HG03520 (cell line): ENCODE measurements around the gene EME2.

Source experiments
- ATAC-seq: cut with Tn5 transposase; IDR thresholded peaks from one replicate; pipeline ENCODE4 v1.9.1; 2021; ENCODE audit warnings: mild to moderate bottlenecking, moderate library complexity; ENCODE audit not compliant: unreplicated experiment

Gene EME2

DNA sequence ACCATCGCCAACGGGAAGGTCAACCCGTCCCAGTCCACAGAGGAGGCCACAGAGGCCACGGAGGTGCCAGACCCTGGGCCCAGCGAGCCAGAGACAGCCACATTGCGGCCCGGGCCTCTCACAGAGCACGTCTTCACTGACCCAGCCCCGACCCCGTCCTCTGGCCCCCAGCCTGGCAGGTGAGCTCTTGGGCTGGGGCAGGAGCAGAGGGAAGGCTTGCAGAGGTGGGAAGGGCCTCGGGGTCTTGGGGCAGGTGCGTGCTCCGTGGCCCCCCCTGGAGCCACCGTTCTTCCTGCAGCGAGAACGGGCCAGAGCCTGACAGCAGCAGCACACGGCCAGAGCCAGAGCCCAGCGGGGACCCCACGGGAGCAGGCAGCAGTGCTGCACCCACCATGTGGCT lies 6.4 kb upstream of the EME2 start:
- no peak for ATAC-seq

DNA sequence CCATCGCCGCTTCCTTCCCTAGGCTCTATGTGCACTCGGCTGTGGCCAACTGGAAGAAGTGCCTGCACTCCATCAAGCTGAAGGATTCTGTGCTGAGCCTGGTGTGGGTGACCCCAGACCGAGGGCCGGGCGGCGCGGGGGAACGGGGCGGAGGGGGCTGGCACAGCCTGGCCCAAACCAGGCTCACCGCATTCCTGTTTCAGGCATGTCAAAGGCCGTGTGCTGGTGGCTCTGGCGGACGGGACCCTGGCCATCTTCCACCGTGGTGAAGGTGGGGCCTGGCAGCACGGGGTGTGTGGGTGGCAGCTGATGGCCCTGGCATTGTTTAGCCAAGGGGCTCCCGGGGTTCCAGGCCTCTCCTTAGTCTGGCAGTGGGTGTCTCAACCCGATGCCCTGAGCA lies 5.9 kb upstream of the EME2 start:
- ATAC-seq: no peak

- ATAC-seq: no peak
Measured at GRCh38 chr16:1767116-1767994, 5.3 kb upstream of the EME2 start.

DNA sequence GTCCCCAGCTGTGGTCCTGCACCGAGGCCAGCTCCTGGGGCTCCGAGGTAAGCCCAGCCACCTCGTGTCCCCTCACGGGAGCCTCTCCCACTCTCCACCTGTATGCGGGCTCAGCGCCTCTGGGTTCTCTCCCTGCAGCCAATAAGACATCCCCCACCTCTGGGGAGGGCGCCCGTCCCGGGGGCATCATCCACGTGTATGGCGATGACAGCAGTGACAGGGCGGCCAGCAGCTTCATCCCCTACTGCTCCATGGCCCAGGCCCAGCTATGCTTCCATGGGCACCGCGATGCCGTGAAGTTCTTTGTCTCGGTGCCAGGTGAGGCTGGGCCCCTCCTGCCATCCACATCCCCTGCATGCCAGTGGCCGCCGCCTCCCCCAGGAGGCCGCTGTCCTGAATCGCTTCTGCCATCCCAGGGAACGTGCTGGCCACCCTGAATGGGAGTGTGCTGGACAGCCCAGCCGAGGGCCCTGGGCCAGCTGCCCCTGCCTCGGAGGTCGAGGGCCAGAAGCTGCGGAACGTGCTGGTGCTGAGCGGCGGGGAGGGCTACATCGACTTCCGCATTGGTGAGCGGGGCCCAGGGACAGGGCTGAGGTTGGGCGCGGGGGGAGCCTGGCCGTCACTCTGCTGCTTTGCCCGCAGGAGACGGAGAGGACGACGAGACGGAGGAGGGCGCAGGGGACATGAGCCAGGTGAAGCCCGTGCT lies 4.4 kb upstream of the EME2 start:
- no peak for ATAC-seq

DNA sequence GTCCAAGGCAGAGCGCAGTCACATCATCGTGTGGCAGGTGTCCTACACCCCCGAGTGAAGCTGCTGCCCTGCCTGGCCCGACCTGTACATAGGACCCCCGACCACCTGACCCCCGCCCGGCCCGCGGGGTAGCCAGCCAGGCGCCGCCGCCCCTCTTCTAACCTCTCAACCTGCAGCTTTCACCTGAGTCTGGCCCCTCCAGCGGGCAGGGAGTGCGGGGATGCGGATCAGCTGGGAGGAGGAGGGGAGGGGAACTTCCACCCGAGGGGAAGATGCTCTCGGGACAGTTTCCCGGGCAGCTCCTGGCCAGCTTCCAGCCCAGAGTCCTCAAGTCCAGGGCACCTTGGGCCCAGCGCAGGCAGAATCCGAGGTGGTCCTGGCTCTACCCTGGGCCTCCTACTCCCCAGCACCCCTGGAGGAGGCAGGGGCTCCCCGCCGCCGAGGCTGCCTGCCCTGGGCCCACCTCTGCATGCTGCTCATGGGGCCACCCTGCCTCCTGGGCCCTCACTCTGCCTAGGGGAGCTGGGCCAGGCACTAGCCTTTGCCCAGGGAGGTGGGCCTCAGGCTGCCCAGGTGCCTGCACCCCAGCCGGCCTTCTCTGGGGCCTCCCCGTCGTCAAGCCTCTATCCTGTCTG lies 3.7 kb upstream of the EME2 start:
- ATAC-seq: no peak

GRCh38 chr16:1769402-1770300 lies 3.0 kb upstream of the EME2 start:
- no peak for ATAC-seq

GRCh38 chr16:1770328-1771187 lies 2.1 kb upstream of the EME2 start:
- ATAC-seq: no peak

- no peak for ATAC-seq
Measured at GRCh38 chr16:1771188-1771863, 1.3 kb upstream of the EME2 start, which contains the start of gene NME3. NME3 (minus strand) TSS chr16:1771543; CDS start chr16:1771534, 9 bp downstream.

- ATAC-seq: no peak
Measured at GRCh38 chr16:1771864-1772361, 697 bp upstream of the EME2 start.

- ATAC-seq: no peak
Measured at GRCh38 chr16:1772908-1773702, 495 bp downstream of the EME2 start, which contains the start of gene MRPS34. MRPS34 (minus strand) TSS chr16:1773134; CDS start chr16:1773119, 15 bp downstream.

- ATAC-seq: no peak
Measured at GRCh38 chr16:1773703-1774447, 1.3 kb downstream of the EME2 start.

DNA sequence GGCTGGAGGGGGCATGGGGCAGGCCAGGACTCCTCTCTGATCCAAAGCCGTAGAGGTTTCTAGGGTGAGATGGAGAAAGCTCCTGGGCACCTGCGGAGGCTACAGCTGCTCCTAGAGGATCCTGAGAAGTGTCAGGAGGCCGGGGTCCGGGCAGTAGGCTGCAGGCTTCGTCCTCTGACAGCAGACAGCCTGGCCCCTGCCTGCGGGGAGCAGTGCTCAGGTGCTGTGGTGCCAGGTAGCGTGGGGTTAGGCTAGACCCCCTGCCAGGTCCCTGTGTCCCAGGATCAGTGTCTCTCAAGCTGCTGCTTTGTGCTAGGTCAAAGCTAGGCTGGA lies 1.8 kb downstream of the EME2 start:
- ATAC-seq: no peak

DNA sequence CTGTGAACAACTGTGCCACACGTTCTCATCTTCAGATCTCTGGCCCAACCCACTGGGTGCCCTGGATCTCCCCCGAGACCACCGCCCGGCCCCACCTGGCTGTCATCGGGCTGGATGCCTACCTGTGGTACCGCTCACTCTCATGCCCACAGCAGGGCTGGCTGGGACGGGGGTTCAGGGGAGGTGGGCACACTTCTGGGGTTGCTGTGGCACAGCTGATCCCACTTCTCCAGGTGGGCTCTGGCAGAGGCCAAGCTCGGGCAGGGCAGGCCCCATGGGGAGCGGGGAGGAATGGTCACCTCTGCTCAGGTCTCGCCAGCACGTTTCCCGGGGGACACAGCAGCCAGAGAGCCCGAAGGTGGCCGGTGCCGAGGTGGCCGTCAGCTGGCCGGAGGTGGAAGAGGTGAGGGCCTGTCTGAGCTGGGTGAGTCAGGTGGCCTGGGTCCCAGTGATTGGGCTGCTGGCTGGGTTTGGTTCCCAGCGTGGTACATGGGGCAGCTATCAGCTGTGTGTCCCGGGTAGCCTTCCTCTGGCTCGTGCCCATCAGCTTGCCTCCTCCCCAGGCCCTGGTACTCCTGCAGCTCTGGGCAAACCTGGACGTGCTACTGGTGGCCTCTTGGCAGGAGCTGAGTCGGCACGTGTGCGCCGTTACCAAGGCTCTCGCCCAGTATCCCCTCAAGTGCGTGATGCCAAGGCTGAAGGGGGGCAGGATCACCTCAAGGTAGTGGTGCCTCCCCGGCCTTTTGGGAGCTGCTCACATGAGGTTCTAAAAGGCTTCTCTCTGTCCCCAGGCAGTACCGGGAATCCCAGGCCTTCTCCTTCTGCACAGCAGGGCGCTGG lies 2.6 kb downstream of the EME2 start:
- ATAC-seq: no peak

DNA sequence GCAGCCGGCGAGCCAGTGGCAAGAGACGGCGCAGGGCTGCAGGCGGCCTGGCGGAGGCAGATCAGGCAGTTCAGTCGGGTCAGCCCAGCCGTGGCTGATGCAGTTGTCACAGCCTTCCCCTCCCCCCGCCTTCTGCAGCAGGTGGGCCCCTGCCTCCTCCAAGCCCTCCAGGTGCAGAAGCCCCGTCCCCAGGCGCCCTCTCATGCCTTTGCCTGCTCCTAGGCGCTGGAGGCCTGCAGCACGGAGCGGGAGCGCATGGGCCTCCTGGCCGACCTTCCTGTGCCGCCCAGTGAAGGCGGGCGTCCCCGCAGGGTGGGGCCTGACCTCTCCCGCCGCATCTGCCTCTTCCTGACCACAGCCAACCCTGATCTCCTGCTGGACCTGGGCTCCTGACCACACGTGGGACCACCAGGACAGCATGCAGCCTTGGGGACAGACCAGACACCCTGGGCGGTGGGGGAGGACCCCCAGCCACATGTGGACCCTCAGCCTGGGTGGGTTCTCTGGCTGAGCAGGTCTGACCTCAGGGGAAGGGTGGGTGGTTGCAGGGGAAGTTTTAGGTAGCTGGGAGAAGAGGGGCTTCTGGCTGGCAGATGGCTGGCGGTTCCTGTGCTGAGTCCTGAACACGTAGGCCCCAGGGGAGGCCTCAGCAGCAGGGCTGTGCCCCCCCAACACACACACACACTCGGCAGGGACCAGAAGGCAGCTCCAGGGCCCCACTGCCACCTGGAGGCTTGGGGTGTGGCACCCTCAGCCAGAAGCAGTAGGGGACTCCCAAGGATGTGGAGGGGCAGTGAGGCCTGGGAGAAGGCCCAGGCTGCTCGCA lies 3.4 kb downstream of the EME2 start:
- no peak for ATAC-seq

- no peak for ATAC-seq
Measured at GRCh38 chr16:1776672-1776955, 4.0 kb downstream of the EME2 start.

DNA sequence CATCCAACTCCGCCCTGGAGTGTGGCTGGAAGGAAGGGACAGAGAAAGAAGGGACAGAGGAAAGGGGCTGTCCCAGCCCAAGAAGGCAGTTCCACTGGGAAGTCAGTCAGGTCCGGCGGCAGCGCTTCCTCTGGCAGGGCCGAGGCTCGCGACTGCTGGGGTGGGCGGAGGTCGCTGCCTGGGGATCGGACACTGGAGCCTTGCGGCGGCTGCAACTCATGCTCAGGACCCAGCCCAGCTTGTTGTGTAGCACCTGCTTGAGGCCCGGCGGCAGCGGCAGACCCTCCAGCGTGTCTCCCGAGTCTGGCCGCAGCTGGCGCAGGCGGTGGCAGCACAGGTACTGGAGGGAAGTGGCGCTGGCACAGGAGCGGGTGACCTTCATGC lies 4.4 kb downstream of the EME2 start:
- no peak for ATAC-seq
